Measurements from ENCODE around the gene PPP2R5A.

GRCh38 chr1:212281590-212281989, 3.6 kb upstream of the PPP2R5A start:
- no peak for TF ChIP-seq CTCF (IDR thresholded peaks at IDR 0.05)
- TF ChIP-seq POLR2A (IDR thresholded peaks at IDR 0.05): no peak
